BLaER1 (cell line): ENCODE results near the gene IFT172.

Experiments
- H3K27ac ChIP-seq: shearing (Covaris generic); formaldehyde crosslinking; 2 replicates; pipeline ENCODE4 v1.8.1; 2022
- H3K27me3 ChIP-seq: shearing (Covaris generic); formaldehyde crosslinking; 2 replicates; pipeline ENCODE4 v1.8.1; 2022
- H3K36me3 ChIP-seq: shearing (Covaris generic); formaldehyde crosslinking; 2 replicates; pipeline ENCODE4 v1.8.1; 2022
- H3K4me1 ChIP-seq: shearing (Covaris generic); formaldehyde crosslinking; 2 replicates; pipeline ENCODE4 v1.8.1; 2022
- H3K4me2 ChIP-seq: shearing (Covaris generic); formaldehyde crosslinking; 2 replicates; pipeline ENCODE4 v1.8.1; 2022
- H3K4me3 ChIP-seq: shearing (Covaris generic); formaldehyde crosslinking; 2 replicates; pipeline ENCODE4 v1.8.1; 2022
- H3K9ac ChIP-seq: shearing (Covaris generic); formaldehyde crosslinking; 2 replicates; pipeline ENCODE4 v1.8.1; 2022
- H3K9me3 ChIP-seq: shearing (Covaris generic); formaldehyde crosslinking; 2 replicates; pipeline ENCODE4 v1.8.1; 2022
- H4K20me1 ChIP-seq: shearing (Covaris generic); formaldehyde crosslinking; 2 replicates; pipeline ENCODE4 v1.8.1; 2022
- Cebpa-rat ChIP-seq: shearing (Covaris generic); IDR thresholded peaks from 2 replicates; pipeline ENCODE4 v1.8.1; 2022

IFT172 gene

DNA sequence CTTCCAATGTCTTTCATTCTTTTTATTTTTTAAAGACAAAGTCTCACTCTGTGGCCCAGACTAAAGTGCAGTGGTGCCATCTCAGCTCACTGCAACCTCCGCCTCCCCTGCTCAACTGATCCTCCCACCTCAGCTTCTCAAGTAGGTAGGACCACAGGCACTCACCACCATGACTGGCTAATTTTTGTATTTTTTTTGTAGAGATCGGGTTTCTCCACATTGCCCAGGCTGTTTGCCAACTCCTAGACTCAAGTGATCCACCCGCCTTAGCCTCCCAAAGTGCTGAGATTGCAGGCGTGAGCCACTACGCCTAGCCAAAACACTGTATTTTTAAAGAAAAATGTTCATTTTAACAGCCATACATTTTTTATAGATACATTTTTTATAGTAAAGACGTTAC lies 19.8 kb upstream of the IFT172 start:
- Histone ChIP-seq H3K4me3 (no peak overlapping the region), H3K36me3 (no peaks in the 10 kb centered on the region), H4K20me1 (no peaks in the 10 kb centered on the region), H3K27ac (no peak overlapping the region), H3K4me2 (no peak overlapping the region), H3K27me3 (no peaks in the 10 kb centered on the region), H3K4me1 (no peaks in the 10 kb centered on the region), H3K9me3 (no peaks in the 10 kb centered on the region), H3K9ac (no peak overlapping the region)
- TF ChIP-seq Cebpa-rat = no peak

GRCh38 chr2:27507293-27507692 lies 17.8 kb upstream of the IFT172 start:
- Histone ChIP-seq H3K4me2 (no peak overlapping the region), H3K36me3 (no peaks in the 10 kb centered on the region), H3K27ac (no peak overlapping the region), H3K27me3 (no peaks in the 10 kb centered on the region), H3K9me3 (no peaks in the 10 kb centered on the region), H4K20me1 (no peaks in the 10 kb centered on the region), H3K9ac (no peak overlapping the region), H3K4me1 (no peaks in the 10 kb centered on the region), H3K4me3 (no peak overlapping the region)
- TF ChIP-seq Cebpa-rat = no peak

- no peak for TF ChIP-seq Cebpa-rat
- no peak overlapping the region for H3K4me2 ChIP-seq
- H4K20me1 ChIP-seq = no peaks in the 10 kb centered on the region
- no peaks in the 10 kb centered on the region for H3K36me3 ChIP-seq
- no peak overlapping the region for H3K4me3 ChIP-seq
- H3K9ac ChIP-seq = no peak overlapping the region
- H3K27ac ChIP-seq = no peak overlapping the region
- H3K4me1 ChIP-seq = no peaks in the 10 kb centered on the region
- H3K27me3 ChIP-seq = no peaks in the 10 kb centered on the region
- no peaks in the 10 kb centered on the region for H3K9me3 ChIP-seq
These were observed 17.0 kb upstream of the IFT172 start for GRCh38 chr2:27506587-27506986.

GRCh38 chr2:27502142-27502541 lies 12.6 kb upstream of the IFT172 start:
- Histone ChIP-seq H3K27me3 (no peaks in the 10 kb centered on the region), H3K4me2 (no peak overlapping the region)

GRCh38 chr2:27501042-27501441 lies 11.5 kb upstream of the IFT172 start:
- no peaks in the 10 kb centered on the region for H3K9me3 ChIP-seq
- no peaks in the 10 kb centered on the region for H3K36me3 ChIP-seq
- H4K20me1 ChIP-seq = no peaks in the 10 kb centered on the region
- no peak overlapping the region for H3K4me3 ChIP-seq
- no peak for TF ChIP-seq Cebpa-rat
- H3K9ac ChIP-seq = no peak overlapping the region
- H3K27me3 ChIP-seq = peaks cover 10% of the 10 kb centered on the region
- no peak overlapping the region for H3K4me2 ChIP-seq
- H3K27ac ChIP-seq = no peak overlapping the region
- H3K4me1 ChIP-seq = no peaks in the 10 kb centered on the region

More at GRCh38 chr2:27502142-27502541, 12.6 kb upstream of the IFT172 start:
- no peaks in the 10 kb centered on the region for H4K20me1 ChIP-seq
- TF ChIP-seq Cebpa-rat = no peak
- no peak overlapping the region for H3K4me3 ChIP-seq
- no peaks in the 10 kb centered on the region for H3K36me3 ChIP-seq
- H3K9me3 ChIP-seq = no peaks in the 10 kb centered on the region
- no peak overlapping the region for H3K9ac ChIP-seq
- H3K4me1 ChIP-seq = no peaks in the 10 kb centered on the region
- H3K27ac ChIP-seq = no peak overlapping the region

DNA sequence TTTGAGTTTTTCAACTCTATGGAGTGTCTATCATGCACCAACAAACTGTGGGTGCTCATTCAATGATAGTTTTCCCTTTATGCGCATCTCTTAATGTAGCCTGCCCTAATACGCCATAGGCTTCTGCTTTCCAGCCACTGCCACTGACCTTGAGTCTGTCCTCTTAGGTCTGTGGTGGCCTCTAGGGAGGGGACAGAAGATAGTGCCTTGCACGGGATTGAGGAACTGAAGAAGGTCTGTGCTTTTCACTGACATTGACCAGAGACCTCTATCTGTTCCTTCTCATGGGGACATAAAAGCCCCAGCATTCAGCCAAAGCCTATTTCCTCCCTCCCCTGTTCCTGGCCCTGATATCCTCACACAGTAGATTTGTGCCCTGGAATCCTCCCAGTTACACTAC lies 9.4 kb upstream of the IFT172 start:
- peaks cover 9% of the 10 kb centered on the region; the same call in 1 of the 2 replicates for H3K9me3 ChIP-seq
- no peak for TF ChIP-seq Cebpa-rat
- H3K4me3 ChIP-seq = no peak overlapping the region
- peaks cover 31% of the 10 kb centered on the region for H3K27me3 ChIP-seq
- H3K4me1 ChIP-seq = no peaks in the 10 kb centered on the region
- no peak overlapping the region for H3K9ac ChIP-seq
- H3K4me2 ChIP-seq = no peak overlapping the region
- no peaks in the 10 kb centered on the region for H3K36me3 ChIP-seq
- no peaks in the 10 kb centered on the region for H4K20me1 ChIP-seq
- H3K27ac ChIP-seq = no peak overlapping the region

DNA sequence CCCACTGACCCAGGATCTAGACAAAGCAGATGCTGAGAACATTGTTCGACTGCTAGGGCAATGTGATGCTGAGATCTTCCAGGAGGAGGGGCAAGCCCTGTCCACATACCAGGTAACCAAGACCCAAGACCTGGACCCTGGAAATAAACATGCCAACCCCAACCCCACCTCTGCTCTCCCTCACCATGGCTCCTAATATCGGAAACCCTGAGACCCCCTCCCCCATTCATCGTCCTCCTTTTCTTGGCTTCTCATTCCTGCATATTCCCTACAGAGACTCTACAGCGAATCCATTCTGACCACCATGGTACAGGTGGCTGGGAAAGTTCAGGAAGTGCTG lies 7.7 kb upstream of the IFT172 start:
- Histone ChIP-seq H3K4me2 (no peak overlapping the region), H3K9ac (no peak overlapping the region), H3K9me3 (peaks cover 9% of the 10 kb centered on the region; the same call in 1 of the 2 replicates), H4K20me1 (no peaks in the 10 kb centered on the region), H3K27ac (no peak overlapping the region), H3K27me3 (peaks cover 34% of the 10 kb centered on the region), H3K4me3 (no peak overlapping the region), H3K4me1 (no peaks in the 10 kb centered on the region), H3K36me3 (no peaks in the 10 kb centered on the region)
- no peak for TF ChIP-seq Cebpa-rat

DNA sequence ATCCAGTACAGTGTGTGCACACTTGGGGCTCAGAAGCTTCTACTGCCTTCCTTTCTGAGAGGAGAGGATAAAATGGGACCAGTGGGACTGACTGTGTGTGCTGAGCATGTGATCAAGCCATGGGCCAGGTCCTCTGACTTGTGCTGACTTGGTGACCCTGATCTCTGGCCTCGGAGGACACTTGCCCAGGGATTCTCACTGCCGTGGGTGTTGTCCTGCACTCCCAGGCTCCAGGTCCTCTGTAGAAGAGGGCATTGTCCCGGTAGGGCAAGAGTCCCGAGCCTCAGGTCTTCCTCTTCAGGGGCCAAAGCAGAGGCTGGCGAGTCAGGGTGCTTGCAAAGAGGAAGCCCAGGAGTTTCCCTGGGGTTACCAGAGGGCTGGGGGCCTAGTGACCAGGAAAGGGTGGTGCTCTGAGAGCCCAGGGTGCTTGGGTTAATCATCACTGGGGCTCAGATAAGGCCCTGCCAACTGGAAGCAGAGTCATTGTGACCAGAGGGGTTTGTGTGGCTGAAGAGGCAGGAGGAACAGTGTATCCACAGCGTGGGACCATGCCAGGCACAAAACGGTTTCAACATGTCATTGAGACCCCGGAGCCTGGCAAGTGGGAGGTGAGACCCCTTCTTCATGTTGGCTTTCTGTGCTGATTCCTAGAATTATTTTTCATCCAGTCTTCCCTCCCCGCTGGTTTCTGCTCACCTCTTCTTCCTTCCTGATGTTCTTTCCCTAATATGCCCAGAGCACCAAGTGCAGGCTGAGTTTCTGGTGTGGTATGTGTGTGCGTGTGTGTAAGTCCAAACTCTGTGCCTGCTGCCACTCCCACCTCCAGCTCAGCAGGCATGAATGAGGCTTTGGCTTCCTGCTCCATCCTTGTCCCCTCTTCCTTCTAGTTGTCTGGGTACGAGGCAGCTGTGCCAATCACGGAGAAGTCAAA lies 7.1 kb upstream of the IFT172 start, which contains the start of gene GCKR:
TSS of gene GCKR (plus strand) at position 483 of the 931 bp plus-strand sequence. CDS start at position 549, 66 bp downstream.
- Histone ChIP-seq H3K4me2 (no peak within 1 kb of the TSS), H3K4me3 (no peak within 1 kb of the TSS), H3K27me3 (peaks cover 34% of the 10 kb centered on the region), H3K4me1 (no peaks in the 10 kb centered on the region), H3K36me3 (no peaks in the 10 kb centered on the region), H3K27ac (no peak within 1 kb of the TSS), H4K20me1 (no peaks in the 10 kb centered on the region), H3K9ac (no peak within 1 kb of the TSS), H3K9me3 (peaks cover 9% of the 10 kb centered on the region; the same call in 1 of the 2 replicates)
- no peak for TF ChIP-seq Cebpa-rat

DNA sequence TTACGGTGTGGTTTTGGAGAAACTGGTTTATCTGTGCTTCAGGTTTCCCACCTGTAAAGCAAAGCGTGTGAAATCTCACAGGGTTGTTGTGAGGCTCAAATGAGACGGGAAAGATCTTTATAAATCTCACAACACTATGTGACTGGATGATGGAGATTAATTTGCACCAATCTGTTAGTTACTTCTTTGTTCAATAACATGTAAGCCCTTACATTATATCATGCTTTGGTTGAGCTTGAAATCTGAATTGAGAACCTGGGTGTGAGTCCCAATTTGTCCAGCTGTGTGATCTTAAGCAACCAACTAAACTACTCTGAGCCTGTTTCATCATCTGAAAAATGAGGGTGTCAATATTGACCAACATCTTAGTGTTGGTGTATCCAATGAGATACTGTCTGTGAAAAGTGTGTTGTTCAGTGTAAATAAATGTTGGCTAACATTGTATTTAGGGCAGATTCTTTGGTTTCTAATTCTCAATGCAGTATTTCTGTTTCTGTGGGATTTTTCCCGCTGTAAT lies 6.4 kb upstream of the IFT172 start:
- peaks cover 34% of the 10 kb centered on the region for H3K27me3 ChIP-seq
- H3K9ac ChIP-seq = no peak overlapping the region
- H3K27ac ChIP-seq = no peak overlapping the region
- H3K9me3 ChIP-seq = peaks cover 9% of the 10 kb centered on the region; the same call in 1 of the 2 replicates
- no peaks in the 10 kb centered on the region for H3K36me3 ChIP-seq
- TF ChIP-seq Cebpa-rat = no peak
- no peak overlapping the region for H3K4me3 ChIP-seq
- H4K20me1 ChIP-seq = no peaks in the 10 kb centered on the region
- no peak overlapping the region for H3K4me2 ChIP-seq
- no peaks in the 10 kb centered on the region for H3K4me1 ChIP-seq

DNA sequence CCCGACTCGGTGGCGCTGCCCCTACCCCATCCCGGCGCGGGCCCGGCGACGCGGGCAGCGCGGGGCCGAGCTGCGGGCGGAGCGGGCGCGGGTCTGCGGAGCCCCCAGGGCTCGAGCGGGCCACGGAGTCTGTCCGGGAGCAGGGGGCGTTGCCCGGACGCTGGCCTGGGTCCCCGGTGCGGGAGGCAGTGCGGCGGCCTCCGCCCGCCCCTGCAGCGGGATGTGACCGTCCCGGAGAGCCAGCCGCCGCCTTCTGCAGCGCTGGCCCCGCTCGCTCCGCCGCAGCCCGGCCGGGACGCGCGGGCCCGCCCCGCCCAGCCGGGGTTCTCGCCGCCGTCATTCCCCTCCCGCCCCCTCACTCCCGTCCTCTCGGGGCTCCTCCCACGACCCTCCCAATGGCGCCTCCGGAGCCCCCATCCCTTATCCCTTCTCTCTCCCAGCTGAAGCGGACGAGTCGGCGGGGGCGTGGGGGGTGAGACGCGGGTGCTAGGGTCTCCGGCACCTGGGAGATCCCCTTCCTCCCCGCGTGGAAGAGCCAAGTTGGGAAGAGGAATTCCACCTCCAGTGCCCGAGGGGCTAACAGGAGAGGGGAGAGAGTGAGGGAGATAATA lies 5.5 kb upstream of the IFT172 start, which contains the start of gene FNDC4:
TSS of gene FNDC4 (minus strand) at position 257 of the 611 bp plus-strand sequence. CDS start 521 bp downstream, outside the sequence.
- Histone ChIP-seq H3K36me3 (no peaks in the 10 kb centered on the region), H3K4me3 (no peak within 1 kb of the TSS), H3K9ac (no peak within 1 kb of the TSS), H3K4me2 (no peak within 1 kb of the TSS), H3K9me3 (peaks cover 9% of the 10 kb centered on the region; the same call in 1 of the 2 replicates), H4K20me1 (no peaks in the 10 kb centered on the region), H3K27me3 (peaks cover 34% of the 10 kb centered on the region), H3K4me1 (peaks cover 3% of the 10 kb centered on the region), H3K27ac (no peak within 1 kb of the TSS)
- TF ChIP-seq Cebpa-rat = no peak
